Measurements from ENCODE around the gene MAP1LC3B.

DNA sequence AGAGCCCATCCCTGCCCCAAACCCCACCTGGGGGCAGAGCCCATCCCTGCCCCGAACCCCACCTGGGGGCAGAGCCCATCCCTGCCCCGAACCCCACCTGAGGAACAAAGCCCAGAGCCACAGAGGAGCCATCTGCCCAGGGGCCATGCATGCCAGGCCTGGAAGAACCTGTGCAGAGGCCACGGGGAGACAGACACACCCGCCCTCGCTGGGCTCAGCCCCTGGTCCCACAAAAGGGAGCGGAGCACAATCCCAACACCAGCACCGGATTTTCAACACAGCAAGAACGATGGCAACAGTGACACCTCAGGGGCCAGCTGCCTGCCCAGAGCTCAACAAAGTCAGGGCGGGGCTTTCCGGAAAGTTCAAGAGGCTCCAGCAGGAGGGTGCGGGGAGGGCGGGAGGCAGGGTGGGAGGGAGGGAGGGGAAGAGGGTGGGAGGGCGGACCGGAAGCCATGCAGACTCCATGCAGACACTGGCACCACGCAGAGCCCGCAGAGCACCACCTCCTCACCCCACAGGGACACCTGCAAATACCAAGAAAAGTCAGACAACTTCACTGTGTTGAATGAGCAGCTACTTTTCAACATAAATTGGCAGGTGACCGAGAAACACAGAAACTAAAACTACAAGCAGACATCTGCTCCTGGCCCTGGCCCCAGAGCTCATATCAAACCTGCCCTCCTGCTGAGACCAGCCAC is 47.1 kb upstream of the MAP1LC3B start:
- TF ChIP-seq, protein P1, sequence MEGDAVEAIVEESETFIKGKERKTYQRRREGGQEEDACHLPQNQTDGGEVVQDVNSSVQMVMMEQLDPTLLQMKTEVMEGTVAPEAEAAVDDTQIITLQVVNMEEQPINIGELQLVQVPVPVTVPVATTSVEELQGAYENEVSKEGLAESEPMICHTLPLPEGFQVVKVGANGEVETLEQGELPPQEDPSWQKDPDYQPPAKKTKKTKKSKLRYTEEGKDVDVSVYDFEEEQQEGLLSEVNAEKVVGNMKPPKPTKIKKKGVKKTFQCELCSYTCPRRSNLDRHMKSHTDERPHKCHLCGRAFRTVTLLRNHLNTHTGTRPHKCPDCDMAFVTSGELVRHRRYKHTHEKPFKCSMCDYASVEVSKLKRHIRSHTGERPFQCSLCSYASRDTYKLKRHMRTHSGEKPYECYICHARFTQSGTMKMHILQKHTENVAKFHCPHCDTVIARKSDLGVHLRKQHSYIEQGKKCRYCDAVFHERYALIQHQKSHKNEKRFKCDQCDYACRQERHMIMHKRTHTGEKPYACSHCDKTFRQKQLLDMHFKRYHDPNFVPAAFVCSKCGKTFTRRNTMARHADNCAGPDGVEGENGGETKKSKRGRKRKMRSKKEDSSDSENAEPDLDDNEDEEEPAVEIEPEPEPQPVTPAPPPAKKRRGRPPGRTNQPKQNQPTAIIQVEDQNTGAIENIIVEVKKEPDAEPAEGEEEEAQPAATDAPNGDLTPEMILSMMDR (IDR thresholded peaks at IDR 0.05; ENCODE audit: insufficient read depth, low read length, poor library complexity, severe bottlenecking), result no peak
- no peak for TF ChIP-seq EZH2phosphoT487 (conservative IDR thresholded peaks at IDR 0.05; ENCODE audit: low read length)
